WTC11 (cell line): ENCODE results near the gene RASIP1. TPM values are rescaled to one million over a fixed set of nuclear protein-coding genes. Genes with fewer than 3 reads are reported as not detected.
"Not testable (repeated sequence)": the region's sequence is repeated elsewhere in the genome, so short reads cannot be mapped to it uniquely, and the experiment has no call there.

Source experiments
- ATAC-seq: fragments of 200-7000 bp; cut with Tn5 transposase; 2 replicates; pipeline ENCODE4 v1.10.0; 2021; ENCODE audit warnings: mild to moderate bottlenecking, moderate library complexity
- Bru-seq: library from RNA; stranded (reverse); fragments of 400-500 nt; gene quantifications from one replicate; lab custom pipeline; 2021; lab: Mats Ljungman, UMichigan
- CTCF ChIA-PET: fragments of 300-600 bp; sonication (Branson Sonifier 250); formaldehyde crosslinking; loops from one replicate; lab custom pipeline; 2021; ENCODE audit warnings: antibody characterized with exemption; lab: Charles Lee
- POLR2A ChIA-PET: fragments of 350-600 bp; sonication (Branson Sonifier 250); formaldehyde crosslinking; loops from one replicate; lab custom pipeline; 2021; ENCODE audit warnings: antibody characterized with exemption; lab: Charles Lee
- DNase-seq: peaks from one replicate; pipeline ENCODE4 v3.0.0; 2021; ENCODE audit warnings: low spot score
- H3K27ac Mint-ChIP-seq: 2 replicates; pipeline ENCODE4 v1.8.0; 2021; ENCODE audit warnings: mixed read lengths
- H3K27me3 Mint-ChIP-seq: 2 replicates; pipeline ENCODE4 v1.8.0; 2021; ENCODE audit warnings: low read depth, mild to moderate bottlenecking, moderate library complexity, mixed read lengths
- H3K36me3 Mint-ChIP-seq: 2 replicates; pipeline ENCODE4 v1.8.0; 2021; ENCODE audit warnings: mixed read lengths
- H3K4me1 Mint-ChIP-seq: 2 replicates; pipeline ENCODE4 v1.8.0; 2022; ENCODE audit warnings: mixed read lengths
- H3K4me3 Mint-ChIP-seq: 2 replicates; pipeline ENCODE4 v1.8.0; 2021; ENCODE audit warnings: mild to moderate bottlenecking, moderate library complexity, mixed read lengths
- H3K9me3 Mint-ChIP-seq: 2 replicates; pipeline ENCODE4 v1.8.0; 2021; ENCODE audit warnings: mixed read lengths
- AFF4 ChIP-seq: sonication (generic); formaldehyde crosslinking; IDR thresholded peaks from 2 replicates; pipeline ENCODE4 v1.8.1; 2023; ENCODE audit warnings: mild to moderate bottlenecking, missing genetic modification reagents, borderline replicate concordance
- EMX1 ChIP-seq: fragments of 250-450 bp; sonication (Bioruptor Pico); IDR thresholded peaks from 2 replicates; pipeline ENCODE4 v1.8.0; 2021; ENCODE audit warnings: mild to moderate bottlenecking
- ESRRA ChIP-seq: sonication (generic); formaldehyde crosslinking; IDR thresholded peaks from 2 replicates; pipeline ENCODE4 v1.8.1; 2022; ENCODE audit warnings: mild to moderate bottlenecking, missing genetic modification reagents, borderline replicate concordance
- FOXK1 ChIP-seq: sonication (generic); formaldehyde crosslinking; IDR thresholded peaks from 2 replicates; pipeline ENCODE4 v1.8.0; 2022; ENCODE audit warnings: mild to moderate bottlenecking, moderate library complexity, missing genetic modification reagents
- GRHL2 ChIP-seq: fragments of 250-450 bp; sonication (Bioruptor Pico); IDR thresholded peaks from 2 replicates; pipeline ENCODE4 v1.8.0; 2022; ENCODE audit warnings: mild to moderate bottlenecking, moderate library complexity; ENCODE audit not compliant: insufficient replicate concordance, severe bottlenecking
- SOX15 ChIP-seq: fragments of 250-450 bp; sonication (Bioruptor Pico); IDR thresholded peaks from 2 replicates; pipeline ENCODE4 v1.9.0; 2021; ENCODE audit warnings: mild to moderate bottlenecking
- STAT6 ChIP-seq: sonication (generic); formaldehyde crosslinking; conservative IDR thresholded peaks from 2 replicates; pipeline ENCODE4 v1.8.1; 2023; ENCODE audit warnings: mild to moderate bottlenecking, low read depth, missing genetic modification reagents, moderate library complexity
- TEAD4 ChIP-seq: sonication (generic); formaldehyde crosslinking; IDR thresholded peaks from 2 replicates; pipeline ENCODE4 v1.8.0; 2022; ENCODE audit warnings: mild to moderate bottlenecking, missing genetic modification reagents
- TP53 ChIP-seq: sonication (generic); formaldehyde crosslinking; IDR thresholded peaks from 2 replicates; pipeline ENCODE4 v1.8.1; 2023; ENCODE audit warnings: mild to moderate bottlenecking, missing genetic modification reagents
- ZBTB21 ChIP-seq: sonication (generic); formaldehyde crosslinking; IDR thresholded peaks from 2 replicates; pipeline ENCODE4 v1.8.1; 2023; ENCODE audit warnings: mild to moderate bottlenecking, missing genetic modification reagents, borderline replicate concordance
- ZNF263 ChIP-seq: sonication (generic); formaldehyde crosslinking; IDR thresholded peaks from 2 replicates; pipeline ENCODE4 v1.8.1; 2022; ENCODE audit warnings: low read depth, mild to moderate bottlenecking, moderate library complexity, missing genetic modification reagents
- ZNF423 ChIP-seq: fragments of 250-450 bp; sonication (Bioruptor Pico); IDR thresholded peaks from 2 replicates; pipeline ENCODE4 v2.1.2; 2022; ENCODE audit warnings: mild to moderate bottlenecking, moderate library complexity
- long read RNA-seq, 3 experiments: library from RNA in 1 of 3; library from capped mRNA in 1 of 3; library from polyadenylated mRNA in 1 of 3; unstranded in 2 of 3; stranded (forward) in 1 of 3; transcript quantifications; one replicate each; pipeline ENCODE4 v2.0.0, GENCODE V29; 2021
- total RNA-seq: library from RNA; stranded (reverse); gene quantifications from 3 replicates; pipeline ENCODE4 v1.2.3, GENCODE V29; 2021
- TF ChIP-seq, protein P1 (sequence below): fragments of 250-450 bp; sonication (Bioruptor Pico); IDR thresholded peaks from 2 replicates; pipeline ENCODE4 v1.8.0; 2021; ENCODE audit warnings: mild to moderate bottlenecking
- TF ChIP-seq, protein P2 (sequence below): sonication (generic); formaldehyde crosslinking; IDR thresholded peaks from 2 replicates; pipeline ENCODE4 v1.8.1; 2022; ENCODE audit warnings: missing genetic modification reagents, borderline replicate concordance

The RASIP1 gene
- total RNA-seq = 4.4 to 5.4 TPM (median 5.2 TPM) in 3 replicates
- Bru-seq, nascent RNA = percentile 31 among the genes with signal in this experiment
- long read RNA-seq, experiment 1, partial matches to known transcripts = 9 of 18 reads
- long read RNA-seq, experiment 1, other reads (novel, unspliced or antisense) = 7 of 18 reads
- long read RNA-seq, experiment 2, partial matches to known transcripts = 7 of 10 reads
- long read RNA-seq, experiment 2, other reads (novel, unspliced or antisense) = 3 of 10 reads
- long read RNA-seq, experiment 3, partial matches to known transcripts = 3 of 3 reads
- long read RNA-seq, experiment 3, other reads (novel, unspliced or antisense) = 0 of 3 reads

DNA sequence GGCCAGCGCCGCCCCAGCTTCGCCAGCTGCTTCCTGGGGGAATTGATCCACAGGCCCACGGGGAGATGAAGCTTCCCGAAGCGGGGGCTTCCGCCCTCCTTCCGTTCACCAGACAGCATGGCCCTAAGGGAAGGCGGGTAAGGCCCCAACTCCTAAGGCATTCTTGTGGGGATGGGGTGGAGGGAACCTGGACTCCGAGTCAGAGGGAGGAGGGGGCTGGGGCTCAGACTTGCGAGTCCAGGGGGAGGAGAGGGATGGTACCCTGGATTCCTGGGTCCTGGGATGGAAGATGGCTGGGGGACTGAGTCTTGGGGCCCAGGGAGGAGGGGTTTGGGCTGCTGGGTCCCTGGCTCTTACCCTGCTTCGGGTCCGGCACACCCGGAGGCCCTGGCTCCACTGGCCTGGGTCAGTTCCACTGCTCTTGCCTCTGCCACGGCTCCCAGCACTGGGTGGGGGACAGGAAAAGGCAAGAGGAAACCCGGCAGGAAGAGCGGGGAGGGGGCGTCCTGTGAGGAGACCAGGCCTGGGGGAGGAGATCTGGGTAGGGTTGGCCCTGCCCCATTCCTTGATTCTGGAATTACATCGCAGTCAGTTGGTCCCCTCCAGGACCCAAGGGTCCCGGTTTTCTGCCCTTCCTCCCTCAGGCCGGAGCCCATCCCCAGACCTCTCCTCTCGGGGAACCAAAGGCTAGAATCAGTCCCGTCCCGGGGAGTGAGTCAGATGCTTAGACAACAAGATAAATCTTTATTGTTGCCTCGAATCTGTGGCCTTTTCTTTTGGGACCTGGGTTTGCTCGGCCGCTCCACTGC is at the start of gene RASIP1:
Gene RASIP1 (minus strand): TSS at position 447 of the 809 bp plus-strand sequence. CDS start 328 bp downstream, at position 119.
- Mint-ChIP-seq H3K27ac (peak within 1 kb of the TSS; percentile 74), H3K9me3 (no peaks in the 10 kb centered on the region), H3K36me3 (no peaks in the 10 kb centered on the region), H3K4me3 (peak within 1 kb of the TSS; percentile 60), H3K27me3 (peaks cover 51% of the 10 kb centered on the region), H3K4me1 (peaks cover 39% of the 10 kb centered on the region)
- DNase-seq = no peak
- ATAC-seq = no peak
- CTCF ChIA-PET = interaction anchor here (1.3 to 5.7 kb wide), 6 partner anchors 12 to 95 kb away, joined by 3 to 56 read pairs (median 23); partner anchors contain the start of gene CA11
- no peak for TF ChIP-seq ZBTB21 (CRISPR knock-in tag)
- TF ChIP-seq EMX1 (CRISPR knock-in tag) = no peak
- no peak for TF ChIP-seq TP53
- no peak for TF ChIP-seq ZNF423
- POLR2A ChIA-PET = no interaction called here

DNA sequence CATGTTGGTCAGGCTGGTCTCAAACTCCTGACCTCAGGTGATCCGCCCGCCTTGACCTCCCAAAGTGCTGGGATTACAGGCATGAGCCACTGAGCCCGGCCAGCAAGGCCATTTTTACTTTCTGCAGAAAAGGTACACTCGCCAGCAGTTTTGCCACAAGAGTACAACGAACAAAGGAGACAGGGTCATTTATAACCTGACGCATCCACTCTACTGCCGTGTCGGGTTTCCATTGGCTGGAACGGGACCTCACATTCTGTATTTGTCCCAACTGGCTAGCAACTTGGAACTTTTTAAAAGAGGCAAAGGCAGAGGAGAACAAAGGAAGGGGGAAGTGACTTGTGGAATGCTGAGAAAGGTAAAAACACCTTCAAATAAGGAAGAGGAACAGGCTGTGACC is 46.9 kb upstream of the RASIP1 start:
- not testable (repeated sequence) for H3K4me3 Mint-ChIP-seq, H3K27me3 Mint-ChIP-seq
- POLR2A ChIA-PET = interaction anchor here (0.7 to 1.1 kb wide), 2 partner anchors 32 to 141 kb away, joined by 3 read pairs; partner anchors contain the start of gene CA11

GRCh38 chr19:48786422-48786821 is 46.0 kb upstream of the RASIP1 start:
- H3K27me3 Mint-ChIP-seq, ATAC-seq, H3K9me3 Mint-ChIP-seq, POLR2A ChIA-PET, H3K36me3 Mint-ChIP-seq, H3K4me1 Mint-ChIP-seq, H3K4me3 Mint-ChIP-seq, H3K27ac Mint-ChIP-seq, DNase-seq: not testable (repeated sequence)
- CTCF ChIA-PET = interaction anchor here (0.7 to 2.6 kb wide), 6 partner anchors 9 to 184 kb away, joined by 3 to 26 read pairs (median 6); no protein-coding TSS in a partner anchor

More for the DNA sequence above, 46.9 kb upstream of the RASIP1 start:
- ATAC-seq, H3K4me1 Mint-ChIP-seq, DNase-seq, H3K36me3 Mint-ChIP-seq, H3K9me3 Mint-ChIP-seq: not testable (repeated sequence)
- CTCF ChIA-PET = interaction anchor here (0.7 to 4.6 kb wide), 16 partner anchors 8 to 244 kb away, joined by 4 to 76 read pairs (median 10); partner anchors contain the start of genes BCAT2, CA11, FUT2 and HSD17B14
- peak overlapping the region; percentile 46; the same call in 1 of the 2 replicates for H3K27ac Mint-ChIP-seq

- Mint-ChIP-seq H3K27ac (no peak overlapping the region; the same call in 1 of the 2 replicates), H3K9me3 (no peaks in the 10 kb centered on the region), H3K36me3 (no peaks in the 10 kb centered on the region), H3K4me3 (no peak overlapping the region), H3K4me1 (peaks cover 8% of the 10 kb centered on the region), H3K27me3 (peaks cover 8% of the 10 kb centered on the region)
- ChIA-PET CTCF (interaction anchor here (0.5 to 1.7 kb wide), 6 partner anchors 23 to 283 kb away, joined by 3 to 6 read pairs (median 3); partner anchors contain the start of genes FUT2 and HSD17B14), POLR2A (no interaction called here)
- DNase-seq (no peak), ATAC-seq (no peak)
- TF ChIP-seq ESRRA (no peak), STAT6 (CRISPR knock-in tag) (no peak), ZNF263 (CRISPR knock-in tag) (no peak), TEAD4 (no peak), AFF4 (no peak), SOX15 (CRISPR knock-in tag) (no peak), FOXK1 (CRISPR knock-in tag) (no peak), GRHL2 (CRISPR knock-in tag) (no peak)
- TF ChIP-seq, protein P1, sequence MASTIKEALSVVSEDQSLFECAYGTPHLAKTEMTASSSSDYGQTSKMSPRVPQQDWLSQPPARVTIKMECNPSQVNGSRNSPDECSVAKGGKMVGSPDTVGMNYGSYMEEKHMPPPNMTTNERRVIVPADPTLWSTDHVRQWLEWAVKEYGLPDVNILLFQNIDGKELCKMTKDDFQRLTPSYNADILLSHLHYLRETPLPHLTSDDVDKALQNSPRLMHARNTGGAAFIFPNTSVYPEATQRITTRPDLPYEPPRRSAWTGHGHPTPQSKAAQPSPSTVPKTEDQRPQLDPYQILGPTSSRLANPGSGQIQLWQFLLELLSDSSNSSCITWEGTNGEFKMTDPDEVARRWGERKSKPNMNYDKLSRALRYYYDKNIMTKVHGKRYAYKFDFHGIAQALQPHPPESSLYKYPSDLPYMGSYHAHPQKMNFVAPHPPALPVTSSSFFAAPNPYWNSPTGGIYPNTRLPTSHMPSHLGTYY (CRISPR knock-in tag) = no peak
- TF ChIP-seq, protein P2, sequence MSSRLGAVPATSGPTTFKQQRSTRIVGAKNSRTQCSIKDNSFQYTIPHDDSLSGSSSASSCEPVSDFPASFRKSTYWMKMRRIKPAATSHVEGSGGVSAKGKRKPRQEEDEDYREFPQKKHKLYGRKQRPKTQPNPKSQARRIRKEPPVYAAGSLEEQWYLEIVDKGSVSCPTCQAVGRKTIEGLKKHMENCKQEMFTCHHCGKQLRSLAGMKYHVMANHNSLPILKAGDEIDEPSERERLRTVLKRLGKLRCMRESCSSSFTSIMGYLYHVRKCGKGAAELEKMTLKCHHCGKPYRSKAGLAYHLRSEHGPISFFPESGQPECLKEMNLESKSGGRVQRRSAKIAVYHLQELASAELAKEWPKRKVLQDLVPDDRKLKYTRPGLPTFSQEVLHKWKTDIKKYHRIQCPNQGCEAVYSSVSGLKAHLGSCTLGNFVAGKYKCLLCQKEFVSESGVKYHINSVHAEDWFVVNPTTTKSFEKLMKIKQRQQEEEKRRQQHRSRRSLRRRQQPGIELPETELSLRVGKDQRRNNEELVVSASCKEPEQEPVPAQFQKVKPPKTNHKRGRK (CRISPR knock-in tag) = no peak
These were observed 44.1 kb upstream of the RASIP1 start for GRCh38 chr19:48784527-48784926.
